ENCODE data around the gene GOLPH3L. TPM values are rescaled to one million over a fixed set of nuclear protein-coding genes. Genes with fewer than 3 reads are reported as not detected.
"Not testable (repeated sequence)": the region's sequence is repeated elsewhere in the genome, so short reads cannot be mapped to it uniquely, and the experiment has no call there.

The GOLPH3L gene
- total RNA-seq, 2 experiments from 2014 or later, result 24.2 to 29.1 TPM

GRCh38 chr1:150602372-150602771 lies 94.6 kb downstream of the GOLPH3L start:
- CTCF ChIA-PET, result interaction anchor here (1.0 to 1.6 kb wide), 2 partner anchors 9 to 17 kb away, joined by 3 to 4 read pairs; no protein-coding TSS in a partner anchor
- H3K27me3 Mint-ChIP-seq; H3K9me3 Mint-ChIP-seq (ENCODE audit: low read depth); POLR2A ChIA-PET; DNase-seq; intact Hi-C loops (cut with DNase I, micrococcal nuclease); H3K4me3 Mint-ChIP-seq; H3K27ac Mint-ChIP-seq; ATAC-seq; H3K36me3 Mint-ChIP-seq (ENCODE audit: low read depth): not testable (repeated sequence)
- peaks cover 21% of the 10 kb centered on the region for H3K4me1 Mint-ChIP-seq

- intact Hi-C loops (cut with DNase I, micrococcal nuclease), result no loop called here
- Mint-ChIP-seq H3K27me3 (no peaks in the 10 kb centered on the region), H3K36me3 (ENCODE audit: low read depth) (peaks cover 7% of the 10 kb centered on the region), H3K27ac (no peak overlapping the region), H3K9me3 (ENCODE audit: low read depth) (no peaks in the 10 kb centered on the region), H3K4me1 (peaks cover 20% of the 10 kb centered on the region), H3K4me3 (no peak overlapping the region)
- ChIA-PET CTCF (interaction anchor here (1.0 to 1.5 kb wide), 2 partner anchors 8 to 42 kb away, joined by 4 to 7 read pairs; no protein-coding TSS in a partner anchor), POLR2A (no interaction called here)
- ATAC-seq (no peak), DNase-seq (no peak)
These were observed 95.4 kb downstream of the GOLPH3L start for GRCh38 chr1:150601540-150601939.

GRCh38 chr1:150598346-150598745 lies 98.6 kb downstream of the GOLPH3L start:
- DNase-seq; H3K27me3 Mint-ChIP-seq; POLR2A ChIA-PET; H3K4me1 Mint-ChIP-seq; H3K27ac Mint-ChIP-seq; ATAC-seq; H3K9me3 Mint-ChIP-seq (ENCODE audit: low read depth); H3K4me3 Mint-ChIP-seq; intact Hi-C loops (cut with DNase I, micrococcal nuclease); H3K36me3 Mint-ChIP-seq (ENCODE audit: low read depth): not testable (repeated sequence)
- CTCF ChIA-PET, result interaction anchor here (0.6 to 1.4 kb wide), 3 partner anchors 38 to 273 kb away, joined by 3 to 5 read pairs (median 3); no protein-coding TSS in a partner anchor

GRCh38 chr1:150596976-150597375 lies 100.0 kb downstream of the GOLPH3L start:
- ChIA-PET POLR2A (interaction anchor here (0.7 kb wide), 1 partner anchor 144 kb away, joined by 3 read pairs; no protein-coding TSS in a partner anchor), CTCF (interaction anchor here (1.4 kb wide), 1 partner anchor 36 kb away, joined by 5 read pairs; no protein-coding TSS in a partner anchor)
- H3K27me3 Mint-ChIP-seq, result no peaks in the 10 kb centered on the region
- no peak overlapping the region for H3K4me3 Mint-ChIP-seq
- DNase-seq (no peak), ATAC-seq (no peak)
- intact Hi-C loops (cut with DNase I, micrococcal nuclease), result no loop called here
- H3K9me3 Mint-ChIP-seq (ENCODE audit: low read depth), result no peaks in the 10 kb centered on the region
- H3K27ac Mint-ChIP-seq, result no peak overlapping the region
- H3K4me1 Mint-ChIP-seq, result peaks cover 5% of the 10 kb centered on the region
- peaks cover 5% of the 10 kb centered on the region for H3K36me3 Mint-ChIP-seq (ENCODE audit: low read depth)

Other genes with a start within 250 kb of the GOLPH3L start
- 10 to 100 TPM; 43.8 to 58.6 TPM for gene TARS2, start 209.7 kb downstream of the GOLPH3L start, total RNA-seq
- gene ECM1, start 189.0 kb downstream of the GOLPH3L start, total RNA-seq, result 1 to 10 TPM in 1 of 2 experiments, under 1 TPM in 1; 0.96 to 1.2 TPM
- under 1 TPM in 1 of 2 experiments, not detected in 1; 0.34 TPM for gene FALEC, start 181.4 kb downstream of the GOLPH3L start, total RNA-seq
- under 1 TPM; 0.28 to 0.59 TPM for gene ADAMTSL4, start 147.7 kb downstream of the GOLPH3L start, total RNA-seq
- 100 to 1,000 TPM; 185 to 265 TPM for gene MCL1, start 117.5 kb downstream of the GOLPH3L start, total RNA-seq
- gene ENSA, start 67.5 kb downstream of the GOLPH3L start, total RNA-seq, result 100 to 1,000 TPM; 197 to 240 TPM
- gene HORMAD1, start 23.7 kb upstream of the GOLPH3L start, total RNA-seq, result under 1 TPM in 1 of 2 experiments, not detected in 1; 0.25 TPM
- 10 to 100 TPM; 31.4 to 44.8 TPM for gene CTSS, start 68.6 kb upstream of the GOLPH3L start, total RNA-seq
- gene CTSK, start 111.1 kb upstream of the GOLPH3L start, total RNA-seq, result 1 to 10 TPM; 1.5 to 2.1 TPM
- gene ARNT, start 179.4 kb upstream of the GOLPH3L start, total RNA-seq, result 10 to 100 TPM; 30.4 to 35.6 TPM
- not detected for gene CTXND2, start 190.0 kb upstream of the GOLPH3L start, total RNA-seq
- gene SETDB1, start 229.2 kb upstream of the GOLPH3L start, total RNA-seq, result 10 to 100 TPM; 48.8 to 52.7 TPM

Data from activated CD4-positive, alpha-beta T cell treated with anti-CD3 and anti-CD28 coated beads for 36 hours (primary cell).